ENCODE measurements around the gene ANKK1.

Gene ANKK1

GRCh38 chr11:113436672-113437252, 49.2 kb downstream of the ANKK1 start:
- H3K4me3 ChIP-seq (ENCODE audit: low read depth, low read length) = no peak overlapping the region
- POLR2A ChIA-PET = no interaction called here
- CTCF ChIA-PET = no interaction called here
- DNase-seq (ENCODE audit: low read depth, low spot score) = no peak
- TF ChIP-seq CTCF (IDR thresholded peaks at IDR 0.05; ENCODE audit: insufficient read depth, low read length, missing control alignments) = no peak

GRCh38 chr11:113440816-113441215, 53.2 kb downstream of the ANKK1 start:
- no peak overlapping the region for H3K4me3 ChIP-seq (ENCODE audit: low read depth, low read length)
- no peak for TF ChIP-seq CTCF (IDR thresholded peaks at IDR 0.05; ENCODE audit: insufficient read depth, low read length, missing control alignments)
- ChIA-PET CTCF (no interaction called here), POLR2A (no interaction called here)
- no peak for DNase-seq (ENCODE audit: low read depth, low spot score)

- no peak for TF ChIP-seq CTCF (IDR thresholded peaks at IDR 0.05; ENCODE audit: insufficient read depth, low read length, missing control alignments)
- no peak overlapping the region for H3K4me3 ChIP-seq (ENCODE audit: low read depth, low read length)
- ChIA-PET POLR2A (no interaction called here), CTCF (no interaction called here)
- no peak for DNase-seq (ENCODE audit: low read depth, low spot score)
These were observed 57.0 kb downstream of the ANKK1 start for GRCh38 chr11:113444502-113445123.

- no peak overlapping the region for H3K4me3 ChIP-seq (ENCODE audit: low read depth, low read length)
- ChIA-PET CTCF (no interaction called here), POLR2A (no interaction called here)
- no peak for DNase-seq (ENCODE audit: low read depth, low spot score)
- TF ChIP-seq CTCF (IDR thresholded peaks at IDR 0.05; ENCODE audit: insufficient read depth, low read length, missing control alignments) = no peak
These were observed 58.5 kb downstream of the ANKK1 start for GRCh38 chr11:113446112-113446511.

- ChIA-PET CTCF (no interaction called here), POLR2A (no interaction called here)
- H3K4me3 ChIP-seq (ENCODE audit: low read depth, low read length) = no peak overlapping the region
- DNase-seq (ENCODE audit: low read depth, low spot score) = no peak
- no peak for TF ChIP-seq CTCF (IDR thresholded peaks at IDR 0.05; ENCODE audit: insufficient read depth, low read length, missing control alignments)
These were observed 59.4 kb downstream of the ANKK1 start for GRCh38 chr11:113446938-113447337.

GRCh38 chr11:113447621-113448315, 60.2 kb downstream of the ANKK1 start:
- no peak for TF ChIP-seq CTCF (IDR thresholded peaks at IDR 0.05; ENCODE audit: insufficient read depth, low read length, missing control alignments)
- H3K4me3 ChIP-seq (ENCODE audit: low read depth, low read length) = no peak overlapping the region
- ChIA-PET POLR2A (no interaction called here), CTCF (no interaction called here)
- no peak for DNase-seq (ENCODE audit: low read depth, low spot score)
